ENCODE results near the gene CDK9.
"Not testable (repeated sequence)": the region's sequence is repeated elsewhere in the genome, so short reads cannot be mapped to it uniquely, and the experiment has no call there.

Gene CDK9

DNA sequence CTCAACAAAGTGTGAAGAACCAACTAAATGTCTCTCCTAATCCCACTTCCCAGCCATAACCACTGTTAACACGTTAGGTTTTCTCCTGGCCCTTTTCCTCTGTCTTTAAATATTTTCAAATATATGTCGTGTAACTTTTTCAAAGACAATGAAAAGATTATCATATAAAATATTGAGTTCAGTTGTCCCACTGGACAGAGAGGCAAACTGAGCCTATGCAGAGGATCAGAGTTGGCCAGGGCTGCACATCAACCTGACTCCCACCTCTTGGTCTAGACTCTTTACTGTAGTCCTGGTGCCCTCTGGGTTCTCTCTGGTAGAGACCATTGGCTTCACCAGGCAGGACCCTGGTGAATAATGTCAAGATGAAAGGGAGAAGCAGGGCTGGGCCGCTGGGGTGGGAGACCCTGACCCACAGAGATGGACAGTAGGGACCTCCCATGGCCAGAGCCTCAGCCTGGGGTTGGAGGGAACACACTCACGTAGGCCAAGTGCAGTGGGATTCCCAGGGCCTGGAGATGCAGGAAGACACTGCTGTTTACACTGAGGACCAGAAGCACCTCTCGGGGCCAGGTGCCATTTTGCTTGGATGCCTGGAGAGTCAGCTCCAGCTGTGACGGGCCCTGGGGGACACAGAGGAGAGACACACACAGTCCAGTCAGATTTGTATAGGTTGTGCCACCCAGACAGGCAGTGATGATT lies 43.5 kb downstream of the CDK9 start:
- DNase-seq = no peak

DNA sequence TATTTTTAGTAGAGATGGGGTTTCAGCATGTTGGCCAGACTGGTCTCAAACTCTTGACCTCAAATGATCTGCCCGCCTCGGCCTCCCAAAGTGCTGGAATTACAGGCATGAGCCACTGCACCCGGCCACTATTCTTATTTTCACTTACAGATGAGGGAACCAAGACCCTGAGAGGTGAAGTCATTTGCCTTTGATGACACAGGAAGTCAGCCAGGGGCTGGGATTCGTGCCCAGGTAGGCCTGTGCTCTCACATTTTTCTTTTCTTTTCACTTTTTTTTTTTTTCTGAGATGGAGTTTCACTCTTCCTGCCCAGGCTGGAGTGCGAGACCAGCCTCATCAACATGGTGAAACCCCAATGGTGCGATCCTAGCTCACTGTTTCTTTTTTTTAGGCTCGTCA lies 46.4 kb downstream of the CDK9 start:
- no peak for DNase-seq

DNA sequence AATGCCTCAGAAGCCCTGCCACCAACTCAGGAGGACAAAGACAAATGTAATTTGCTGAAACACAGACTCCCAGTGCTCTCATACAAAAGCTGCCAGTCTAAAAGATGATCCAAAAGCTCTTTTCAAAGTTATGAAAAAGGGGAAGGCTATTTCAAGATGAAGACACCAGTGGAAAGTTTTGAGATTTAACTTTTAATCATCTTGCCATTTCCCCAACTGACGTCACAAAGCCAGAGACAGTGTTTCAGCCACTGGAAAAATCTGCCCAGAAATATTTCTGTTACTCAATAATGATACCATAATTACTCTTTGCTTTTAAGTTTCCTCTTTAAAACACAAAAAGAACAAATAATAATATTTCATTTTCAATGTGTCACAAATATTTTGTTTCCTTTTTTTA lies 47.7 kb downstream of the CDK9 start:
- no peak for DNase-seq

DNA sequence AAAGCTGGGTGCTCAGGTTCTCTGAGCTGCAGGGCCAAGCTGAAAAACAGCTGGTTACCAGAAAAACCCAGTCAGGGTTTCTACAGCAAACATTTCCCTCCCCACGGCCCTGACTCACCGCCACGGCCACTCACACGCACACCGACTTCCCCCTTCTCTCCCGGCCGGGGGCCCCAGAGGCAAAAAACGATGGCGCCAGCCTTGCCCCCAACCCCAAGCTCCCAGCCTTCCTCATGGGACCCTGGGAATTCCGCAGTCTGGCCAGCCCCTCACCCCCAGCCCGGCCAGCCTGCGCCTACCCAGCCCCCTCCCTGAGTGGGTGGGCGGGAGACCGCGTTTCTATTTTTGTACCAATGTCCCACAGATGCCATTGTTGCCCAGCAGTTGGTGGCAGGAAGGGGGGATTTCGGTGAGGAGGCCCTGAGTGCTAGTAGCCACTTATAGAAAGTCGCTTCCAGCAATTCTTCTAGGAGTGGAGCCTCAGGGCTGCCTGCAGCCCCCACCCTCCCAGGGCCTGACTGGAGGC lies 50.2 kb downstream of the CDK9 start:
- DNase-seq = no peak

DNA sequence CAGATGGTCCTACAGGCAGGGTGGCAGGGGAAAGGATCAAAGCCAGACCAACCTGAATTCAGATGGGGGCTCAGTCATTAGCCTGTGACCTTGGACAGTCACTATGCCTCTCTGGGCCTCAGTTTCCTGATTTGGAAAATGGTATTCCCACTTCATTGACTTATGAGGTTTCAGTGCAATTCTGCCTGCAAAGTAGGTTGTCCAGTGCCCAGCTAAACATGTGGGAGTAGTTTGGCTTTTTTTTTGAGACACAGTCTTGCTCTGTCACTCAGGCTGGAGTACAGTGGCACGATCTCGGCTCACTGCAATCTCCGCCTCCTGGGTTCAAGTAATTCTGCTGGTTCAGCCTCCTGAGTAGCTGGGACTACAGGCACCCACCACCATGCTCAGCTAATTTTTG lies 50.7 kb downstream of the CDK9 start:
- DNase-seq = not testable (repeated sequence)

DNA sequence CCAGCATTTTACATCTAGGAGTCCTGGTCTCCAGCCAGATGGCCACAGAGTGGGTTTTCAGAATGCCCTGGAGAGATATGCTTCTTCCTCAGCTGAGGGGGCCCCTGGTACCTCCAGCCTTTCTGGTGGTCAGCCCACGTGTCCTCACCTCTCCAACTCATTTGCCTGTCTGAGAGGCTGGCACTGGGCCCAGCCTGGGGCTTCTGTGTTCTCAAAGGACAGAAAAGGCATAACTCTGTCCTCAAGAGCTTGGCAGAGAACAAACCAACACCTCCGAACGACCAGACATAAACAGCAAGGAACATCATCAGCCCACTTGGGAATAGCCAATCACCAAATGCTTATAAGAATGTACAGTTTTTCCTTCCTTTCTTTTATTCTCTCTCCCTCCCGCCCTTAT lies 51.5 kb downstream of the CDK9 start:
- no peak for DNase-seq

DNA sequence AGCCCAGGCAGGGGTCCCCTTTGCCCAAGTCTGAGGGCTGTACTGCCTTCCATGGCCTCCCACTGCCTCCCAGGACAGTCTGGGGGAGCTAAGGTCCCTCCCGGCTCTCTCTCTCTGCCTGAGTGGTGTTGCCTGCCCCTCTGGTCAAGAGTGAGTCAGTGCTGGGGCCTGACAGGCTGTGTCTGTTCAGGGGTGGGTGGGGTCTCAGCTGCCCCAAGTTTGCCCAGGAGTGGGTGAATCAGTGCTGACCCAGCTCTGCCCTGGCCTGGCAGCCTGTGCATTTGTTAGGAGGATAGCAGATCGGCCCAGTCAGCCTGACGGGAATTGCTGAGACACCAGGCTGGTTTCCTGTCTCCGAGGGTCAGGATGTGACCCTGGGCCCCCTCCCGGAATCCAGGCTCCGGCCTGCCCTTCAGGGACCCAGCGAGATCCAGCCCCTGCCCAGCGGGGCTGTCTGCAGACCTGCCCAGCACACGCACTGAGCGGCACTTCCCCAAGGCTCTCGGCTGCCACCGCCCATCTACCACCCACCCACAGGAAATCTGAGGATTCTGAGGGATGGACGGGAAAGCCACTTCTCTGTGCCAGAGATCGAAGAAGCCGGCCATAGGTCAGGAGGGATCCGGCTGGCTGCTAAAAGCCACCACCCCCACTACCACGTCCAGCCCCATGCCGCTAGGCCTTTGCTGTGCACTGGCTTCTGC lies 52.7 kb downstream of the CDK9 start:
- no peak for DNase-seq

Data from stimulated activated naive CD4-positive, alpha-beta T cell treated with Interleukin-2 at 50 U/mL for 16 hours (primary cell).